Spleen (tissue), 11 donors: ENCODE data around the gene IFT43. TPM values are rescaled to one million over a fixed set of nuclear protein-coding genes. Genes with fewer than 3 reads are reported as not detected.

Source experiments
- DNase-seq: peaks from one replicate; pipeline ENCODE4 v3.0.0-alpha.2; 2020
- H3K27ac ChIP-seq, 8 donors: fragments of 200-600 bp; sonication (generic) in 7 of 8; 1 replicate in 4 of 8; 2 replicates in 4 of 8; pipeline versions ENCODE4 v1.5.0 to v1.8.0; 2016 to 2021; ENCODE audit warnings: inconsistent platforms in 4 of 8, mild to moderate bottlenecking in 4 of 8, moderate library complexity in 1 of 8
- H3K27me3 ChIP-seq, 7 donors: fragments of 200-600 bp; sonication (generic) in 6 of 7; replicated peaks in 1 of 7; 1 replicate in 4 of 7; 2 replicates in 3 of 7; pipeline versions ENCODE4 v1.5.0 to v1.8.0; 2016 to 2021; ENCODE audit warnings: inconsistent platforms in 3 of 7, mild to moderate bottlenecking in 1 of 7
- H3K36me3 ChIP-seq, 6 donors: fragments of 200-600 bp; sonication (generic) in 5 of 6; 1 replicate in 4 of 6; 2 replicates in 2 of 6; pipeline versions ENCODE4 v1.5.0 to v1.8.0; 2016 to 2021; ENCODE audit warnings: inconsistent platforms in 2 of 6
- H3K4me1 ChIP-seq, 6 donors: fragments of 200-600 bp; sonication (generic) in 5 of 6; 1 replicate in 3 of 6; 2 replicates in 3 of 6; pipeline versions ENCODE4 v1.5.0 to v1.8.0; 2016 to 2021; ENCODE audit warnings: inconsistent platforms in 3 of 6
- H3K4me3 ChIP-seq, 8 donors: fragments of 200-600 bp; sonication (generic) in 7 of 8; 1 replicate in 4 of 8; 2 replicates in 4 of 8; pipeline versions ENCODE4 v1.5.0 to v1.8.0; 2016 to 2021; ENCODE audit warnings: inconsistent platforms in 4 of 8, mild to moderate bottlenecking in 4 of 8, moderate library complexity in 2 of 8
- H3K9me3 ChIP-seq, 8 donors: fragments of 200-600 bp; sonication (generic) in 7 of 8; 1 replicate in 4 of 8; 2 replicates in 4 of 8; pipeline versions ENCODE4 v1.5.0 to v1.8.0; 2016 to 2021; ENCODE audit warnings: inconsistent platforms in 4 of 8
- POLR2A ChIP-seq, 3 donors: fragments of 450-650 bp; IDR thresholded peaks; one replicate each; pipeline ENCODE4 v1.5.1; 2017; ENCODE audit warnings: antibody characterized with exemption in 3 of 3, mild to moderate bottlenecking in 1 of 3
- POLR2AphosphoS5 ChIP-seq, 3 donors: sonication (generic); formaldehyde crosslinking; IDR thresholded peaks; one replicate each; pipeline ENCODE4 v1.5.1; 2017; ENCODE audit warnings: antibody characterized with exemption in 3 of 3
- WGBS, 5 donors: extraction: QIAGEN DNeasy Blood & Tissue Kit in 3 of 5; methylation state at CpG; one replicate each; pipeline versions ENCODE4 v1.1.5 to v1.1.7; 2013 to 2018; 5-methylcytosine and 5-hydroxymethylcytosine counted together
- intact Hi-C: fragments of 100-400 bp; cut with DNase I; formaldehyde crosslinking; loops from one replicate; pipeline ENCODE4 v1.15.0; 2023; ENCODE audit warnings: low total_unique reads
- polyA plus RNA-seq, 3 donors: library from polyadenylated mRNA; stranded (reverse); fragments of 200-250 nt; gene quantifications; one replicate each; pipeline ENCODE4 v1.2.1, GENCODE V29; 2013
- total RNA-seq, 7 donors: library from RNA; depleted of rRNA in 3 of 7; stranded (reverse); fragments of >200 nt in 3 of 7; fragmentation: NEBNext Ultra II Directional in 4 of 7; extraction: Animal tissue kit (Norgen Biotek cat#: 25700) in 4 of 7; gene quantifications; one replicate each; pipeline versions ENCODE4 v1.1.0 to v1.2.1, GENCODE V29; 2016 to 2021
- TF ChIP-seq, protein P1 (sequence below), 11 experiments: fragments of 200-600 bp in 7 of 11; fragments of 450-650 bp in 4 of 11; sonication (generic) in 4 of 11; IDR thresholded peaks in 8 of 11; conservative IDR thresholded peaks in 3 of 11; 1 replicate in 7 of 11; 2 replicates in 4 of 11; pipeline versions ENCODE4 v1.4.0 to v1.8.0; 2016 to 2021; ENCODE audit warnings: antibody characterized with exemption in 11 of 11, inconsistent platforms in 4 of 11, mild to moderate bottlenecking in 1 of 11
- donor health status: healthy with polysubstance abuse.
- donor health status: DM: no; HTN: no; CAD: no; lungs with moderate emphysema.
- donor health status: DM: no; HTN: no; CAD: no.
- donor health status: Bipolar disorder and iron deficiency.
- donor health status: healthy.
- donor health status: DM: no; HTN: no; CAD: no.
- donor health status: DM: yes; HTN: yes; CAD: no.

The IFT43 gene
- total and polyA plus RNA-seq, 10 donors: 19.8 to 39.9 (median 27.4) TPM

DNA sequence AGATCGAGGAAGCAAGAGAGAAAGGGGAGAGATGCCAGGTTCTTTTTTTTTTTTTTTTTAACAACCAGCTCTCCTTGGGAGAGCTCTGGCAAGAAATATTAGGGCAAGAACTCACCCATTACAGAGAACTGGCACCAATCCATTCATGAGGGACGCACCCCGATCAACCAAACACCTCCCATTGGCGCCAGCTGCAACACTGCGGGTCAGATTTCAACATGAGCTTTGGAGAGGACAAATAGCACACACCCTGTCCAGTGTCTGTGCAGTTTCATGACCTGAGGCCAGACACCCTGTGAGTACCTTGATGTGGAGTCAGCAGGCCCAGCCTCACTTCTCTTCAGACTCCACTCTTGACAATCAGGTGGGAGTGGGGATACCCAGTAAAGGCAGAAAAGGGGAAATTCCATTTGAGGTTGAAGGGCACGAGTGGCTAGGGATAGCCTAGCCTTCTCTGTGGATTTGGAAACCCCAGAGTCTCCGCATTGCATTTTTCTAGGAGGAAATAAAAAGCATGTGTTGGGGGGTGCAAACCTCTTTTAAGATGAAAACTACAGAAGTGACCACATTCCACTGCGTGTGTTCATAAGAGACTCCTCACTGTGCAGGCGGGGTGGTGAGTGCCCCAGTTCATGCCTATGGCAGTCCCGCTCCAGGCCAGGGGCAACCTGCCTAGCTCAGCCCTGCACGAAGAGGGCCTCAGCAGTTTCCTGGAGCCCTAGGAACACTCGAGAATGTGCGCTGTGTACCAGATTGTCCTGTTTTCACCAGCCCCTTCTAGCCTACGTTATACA, 123.7 kb downstream of the IFT43 start:
- 77 to 86% (median 84%) methylated on average over 14 of the region's 14 CpGs for WGBS, 5 donors
- intact Hi-C loops: no loop called here
- no peak overlapping the region for H3K27ac ChIP-seq

DNA sequence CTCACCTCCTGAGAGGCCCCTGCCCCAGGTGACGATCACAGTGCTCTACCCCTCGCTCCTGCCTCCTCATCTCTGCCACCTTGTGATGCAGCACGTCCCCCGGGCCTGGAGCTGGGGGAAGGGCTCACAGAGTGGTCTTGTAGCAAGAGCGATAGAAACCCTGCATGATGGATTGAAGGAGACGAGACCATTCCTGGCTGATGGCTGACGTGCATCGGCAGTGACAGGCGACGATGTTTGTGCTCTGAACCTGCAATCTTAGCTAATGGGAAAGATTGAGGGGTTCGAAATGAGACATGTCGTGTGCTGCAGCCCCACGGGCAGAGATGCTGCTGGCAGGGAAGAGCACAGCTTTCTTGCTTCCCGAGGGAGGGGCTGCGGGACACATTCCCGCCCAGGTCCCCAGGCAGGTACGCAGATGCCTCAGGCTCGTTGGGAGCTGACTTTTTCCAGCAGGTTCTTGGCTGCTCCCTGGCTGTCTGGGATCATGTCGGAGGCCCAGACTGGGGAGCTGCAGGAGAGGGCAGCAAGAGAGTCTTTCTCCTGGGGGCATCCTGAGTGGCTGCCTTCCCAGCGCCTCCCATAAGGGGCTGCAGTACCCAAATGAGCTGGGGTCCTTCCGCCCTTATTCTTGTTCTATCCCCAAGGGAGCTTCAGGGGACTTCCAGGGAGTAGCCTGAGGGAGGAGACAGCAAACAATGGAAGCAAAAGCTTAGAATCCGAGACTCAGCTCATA, 127.5 kb downstream of the IFT43 start:
- no peaks in the 10 kb centered on the region for H3K36me3 ChIP-seq
- H3K4me3 ChIP-seq: no peak overlapping the region
- H3K9me3 ChIP-seq: peaks cover 0 to 4% (median 0%) of the 10 kb centered on the region in 8 donors
- H3K27ac ChIP-seq: no peak overlapping the region
- 65 to 78% (median 68%) methylated on average over 20 to 22 of the region's 22 CpGs for WGBS, 5 donors
- TF ChIP-seq POLR2AphosphoS5 (IDR thresholded peaks at IDR 0.05) (no peak), POLR2A (IDR thresholded peaks at IDR 0.05) (no peak)
- TF ChIP-seq, protein P1, sequence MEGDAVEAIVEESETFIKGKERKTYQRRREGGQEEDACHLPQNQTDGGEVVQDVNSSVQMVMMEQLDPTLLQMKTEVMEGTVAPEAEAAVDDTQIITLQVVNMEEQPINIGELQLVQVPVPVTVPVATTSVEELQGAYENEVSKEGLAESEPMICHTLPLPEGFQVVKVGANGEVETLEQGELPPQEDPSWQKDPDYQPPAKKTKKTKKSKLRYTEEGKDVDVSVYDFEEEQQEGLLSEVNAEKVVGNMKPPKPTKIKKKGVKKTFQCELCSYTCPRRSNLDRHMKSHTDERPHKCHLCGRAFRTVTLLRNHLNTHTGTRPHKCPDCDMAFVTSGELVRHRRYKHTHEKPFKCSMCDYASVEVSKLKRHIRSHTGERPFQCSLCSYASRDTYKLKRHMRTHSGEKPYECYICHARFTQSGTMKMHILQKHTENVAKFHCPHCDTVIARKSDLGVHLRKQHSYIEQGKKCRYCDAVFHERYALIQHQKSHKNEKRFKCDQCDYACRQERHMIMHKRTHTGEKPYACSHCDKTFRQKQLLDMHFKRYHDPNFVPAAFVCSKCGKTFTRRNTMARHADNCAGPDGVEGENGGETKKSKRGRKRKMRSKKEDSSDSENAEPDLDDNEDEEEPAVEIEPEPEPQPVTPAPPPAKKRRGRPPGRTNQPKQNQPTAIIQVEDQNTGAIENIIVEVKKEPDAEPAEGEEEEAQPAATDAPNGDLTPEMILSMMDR (IDR thresholded peaks at IDR 0.05 in 8 of 11, conservative IDR thresholded peaks at IDR 0.05 in 3 of 11): no peak
- DNase-seq: no peak
- no peaks in the 10 kb centered on the region for H3K4me1 ChIP-seq
- H3K27me3 ChIP-seq: peaks cover 0 to 33% (median 0%) of the 10 kb centered on the region in 7 donors
- intact Hi-C loops: no loop called here

More for the DNA sequence above, 123.7 kb downstream of the IFT43 start:
- Histone ChIP-seq H3K4me1 (no peaks in the 10 kb centered on the region), H3K9me3 (peaks cover 0 to 4% (median 0%) of the 10 kb centered on the region in 8 donors), H3K36me3 (no peaks in the 10 kb centered on the region), H3K4me3 (no peak overlapping the region), H3K27me3 (peaks cover 0 to 25% (median 0%) of the 10 kb centered on the region in 7 donors)
- TF ChIP-seq POLR2AphosphoS5 (IDR thresholded peaks at IDR 0.05): no peak
- TF ChIP-seq POLR2A (IDR thresholded peaks at IDR 0.05): no peak
- TF ChIP-seq, protein P1 (IDR thresholded peaks at IDR 0.05 in 8 of 11, conservative IDR thresholded peaks at IDR 0.05 in 3 of 11): no peak
- DNase-seq: no peak

DNA sequence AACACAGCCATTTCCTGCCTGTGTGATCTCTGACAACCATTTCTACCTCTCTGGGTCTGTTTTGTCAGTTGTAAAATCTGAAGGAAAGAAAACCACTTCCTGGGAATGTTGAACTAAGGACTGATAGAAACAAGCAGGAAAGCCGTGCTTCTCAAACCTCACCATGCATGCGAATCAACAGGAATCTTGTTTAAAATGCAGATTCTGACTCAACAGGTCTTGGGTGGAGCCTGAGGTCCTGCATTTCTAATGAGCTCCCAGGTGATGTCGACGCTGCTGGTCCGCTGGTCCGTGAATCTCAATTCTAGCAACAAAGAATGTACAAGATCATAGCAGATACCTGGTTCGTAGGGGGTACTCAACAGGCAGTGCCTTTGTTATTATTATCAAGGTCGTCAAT, 128.1 kb downstream of the IFT43 start:
- TF ChIP-seq, protein P1 (IDR thresholded peaks at IDR 0.05 in 8 of 11, conservative IDR thresholded peaks at IDR 0.05 in 3 of 11): no peak
- no peak for TF ChIP-seq POLR2AphosphoS5 (IDR thresholded peaks at IDR 0.05)
- no peak for TF ChIP-seq POLR2A (IDR thresholded peaks at IDR 0.05)

DNA sequence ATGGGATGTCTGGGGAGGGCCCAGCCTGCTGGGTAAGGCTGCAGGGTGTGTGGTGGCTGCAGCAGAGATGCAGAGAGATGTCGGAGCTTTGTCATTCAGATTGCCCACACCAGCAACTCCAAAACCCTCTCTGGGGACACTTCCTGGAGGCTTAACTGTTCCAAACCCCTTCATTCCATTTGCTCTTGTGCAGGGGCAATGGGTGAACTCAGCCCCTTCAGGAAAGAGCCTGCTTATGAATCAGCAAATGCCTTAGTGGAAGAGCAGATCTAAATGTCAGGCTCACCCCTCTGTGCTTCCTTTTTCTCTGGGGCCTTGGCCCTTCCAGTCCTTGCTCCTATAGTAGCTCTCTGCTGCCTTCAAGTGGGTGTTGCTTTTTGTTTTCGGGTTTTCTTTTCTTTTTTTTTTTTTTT, 129.5 kb downstream of the IFT43 start:
- intact Hi-C loops: no loop called here
- 64 to 78% (median 78%) methylated on average over 2 of the region's 2 CpGs for WGBS, 5 donors
- Histone ChIP-seq H3K27me3 (peaks cover 0 to 33% (median 0%) of the 10 kb centered on the region in 7 donors), H3K4me1 (no peaks in the 10 kb centered on the region), H3K4me3 (no peak overlapping the region), H3K36me3 (no peaks in the 10 kb centered on the region), H3K27ac (no peak overlapping the region), H3K9me3 (no peaks in the 10 kb centered on the region)
- no peak for DNase-seq
- TF ChIP-seq POLR2AphosphoS5 (IDR thresholded peaks at IDR 0.05) (no peak), POLR2A (IDR thresholded peaks at IDR 0.05) (no peak)
- TF ChIP-seq, protein P1 (IDR thresholded peaks at IDR 0.05 in 8 of 11, conservative IDR thresholded peaks at IDR 0.05 in 3 of 11): no peak

More for the DNA sequence above, 128.1 kb downstream of the IFT43 start:
- intact Hi-C loops: no loop called here
- Histone ChIP-seq H3K27me3 (peaks cover 0 to 33% (median 0%) of the 10 kb centered on the region in 7 donors), H3K9me3 (peaks cover 0 to 4% (median 0%) of the 10 kb centered on the region in 8 donors), H3K4me1 (no peaks in the 10 kb centered on the region), H3K27ac (no peak overlapping the region), H3K36me3 (no peaks in the 10 kb centered on the region), H3K4me3 (no peak overlapping the region)
- WGBS, 5 donors: 43 to 54% (median 47%) methylated on average over 8 of the region's 8 CpGs
- no peak for DNase-seq
